Stimulated activated naive CD8-positive, alpha-beta T cell treated with anti-CD3 and anti-CD28 coated beads, Interleukin-15, Interleukin-2, amounts not matched to agents 100 ng/mL and 50 ng/mL, for 24 hours (primary cell): ENCODE results near the gene GRIA3.

ENCODE experiments used
- H3K27ac Mint-ChIP-seq: one replicate; pipeline ENCODE4 v1.8.0; 2021; ENCODE audit warnings: mild to moderate bottlenecking, mixed read lengths
- H3K27me3 Mint-ChIP-seq: one replicate; pipeline ENCODE4 v1.8.0; 2021; ENCODE audit warnings: mixed read lengths
- H3K36me3 Mint-ChIP-seq: one replicate; pipeline ENCODE4 v1.8.0; 2021; ENCODE audit warnings: low read depth, mixed read lengths
- H3K4me1 Mint-ChIP-seq: one replicate; pipeline ENCODE4 v1.8.0; 2021; ENCODE audit warnings: low read depth, mixed read lengths
- H3K4me3 Mint-ChIP-seq: one replicate; pipeline ENCODE4 v1.8.0; 2021; ENCODE audit warnings: mild to moderate bottlenecking, mixed read lengths
- H3K9me3 Mint-ChIP-seq: one replicate; pipeline ENCODE4 v1.8.0; 2021; ENCODE audit warnings: mixed read lengths

The GRIA3 gene

DNA sequence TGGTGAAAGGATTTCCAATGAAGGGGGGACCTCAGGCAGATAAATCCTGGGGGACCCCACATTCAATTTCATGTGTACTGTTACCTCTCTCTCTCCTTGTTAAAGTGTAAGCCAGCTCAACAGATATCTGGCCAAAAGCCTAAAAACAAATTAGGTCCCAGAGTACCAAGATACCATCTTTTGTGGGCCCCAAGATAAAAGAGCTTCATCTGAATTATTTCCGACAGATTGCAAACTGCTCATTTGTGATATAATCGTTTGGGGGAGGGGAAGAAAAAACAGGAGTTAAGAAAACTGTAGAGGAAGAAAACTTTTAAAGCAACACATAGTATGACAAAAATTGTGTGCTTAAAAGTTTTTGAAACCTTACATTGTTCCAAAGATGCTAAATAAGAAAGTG, 33.6 kb downstream of the GRIA3 start:
- Mint-ChIP-seq H3K36me3 (no peaks in the 10 kb centered on the region), H3K4me1 (no peaks in the 10 kb centered on the region), H3K27ac (no peak overlapping the region), H3K4me3 (no peak overlapping the region), H3K9me3 (no peaks in the 10 kb centered on the region), H3K27me3 (no peaks in the 10 kb centered on the region)

GRCh38 chrX:123219916-123220315, 35.8 kb downstream of the GRIA3 start:
- H3K9me3 Mint-ChIP-seq, result no peaks in the 10 kb centered on the region
- no peaks in the 10 kb centered on the region for H3K4me1 Mint-ChIP-seq
- H3K36me3 Mint-ChIP-seq, result no peaks in the 10 kb centered on the region
- no peak overlapping the region for H3K27ac Mint-ChIP-seq
- no peak overlapping the region for H3K4me3 Mint-ChIP-seq
- no peaks in the 10 kb centered on the region for H3K27me3 Mint-ChIP-seq

- H3K4me1 Mint-ChIP-seq, result no peaks in the 10 kb centered on the region
- no peaks in the 10 kb centered on the region for H3K36me3 Mint-ChIP-seq
- no peaks in the 10 kb centered on the region for H3K9me3 Mint-ChIP-seq
- no peak overlapping the region for H3K4me3 Mint-ChIP-seq
- no peak overlapping the region for H3K27ac Mint-ChIP-seq
- H3K27me3 Mint-ChIP-seq, result no peaks in the 10 kb centered on the region
These were observed 38.8 kb downstream of the GRIA3 start for GRCh38 chrX:123222920-123223319.

GRCh38 chrX:123223409-123223808, 39.3 kb downstream of the GRIA3 start:
- no peaks in the 10 kb centered on the region for H3K27me3 Mint-ChIP-seq
- no peak overlapping the region for H3K27ac Mint-ChIP-seq
- H3K4me1 Mint-ChIP-seq, result no peaks in the 10 kb centered on the region
- H3K4me3 Mint-ChIP-seq, result no peak overlapping the region
- H3K9me3 Mint-ChIP-seq, result no peaks in the 10 kb centered on the region
- no peaks in the 10 kb centered on the region for H3K36me3 Mint-ChIP-seq

- no peaks in the 10 kb centered on the region for H3K27me3 Mint-ChIP-seq
- no peaks in the 10 kb centered on the region for H3K36me3 Mint-ChIP-seq
- no peak overlapping the region for H3K4me3 Mint-ChIP-seq
- no peaks in the 10 kb centered on the region for H3K4me1 Mint-ChIP-seq
- no peaks in the 10 kb centered on the region for H3K9me3 Mint-ChIP-seq
- H3K27ac Mint-ChIP-seq, result no peak overlapping the region
These were observed 39.8 kb downstream of the GRIA3 start for GRCh38 chrX:123223859-123224258.

DNA sequence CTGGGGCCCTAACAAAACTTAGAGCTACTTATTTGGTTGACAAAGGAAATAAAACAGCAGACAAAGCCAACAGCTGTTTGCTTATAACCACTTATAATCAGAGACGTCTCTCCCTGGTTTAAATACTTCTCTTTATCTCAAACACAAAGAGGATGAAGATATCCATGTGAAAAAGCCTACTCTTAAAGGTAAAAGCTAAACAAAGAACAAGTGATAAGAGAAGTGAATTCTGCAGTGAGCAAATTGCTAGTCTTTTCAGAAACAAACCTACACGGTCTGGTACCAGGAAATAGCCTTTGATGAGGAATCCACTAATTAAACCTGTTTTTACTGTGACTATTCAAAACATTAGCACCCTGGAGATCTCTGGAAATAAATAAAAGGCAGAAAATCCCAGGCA, 46.7 kb downstream of the GRIA3 start:
- H3K27ac Mint-ChIP-seq, result no peak overlapping the region
- H3K4me1 Mint-ChIP-seq, result no peaks in the 10 kb centered on the region
- no peaks in the 10 kb centered on the region for H3K27me3 Mint-ChIP-seq
- no peak overlapping the region for H3K4me3 Mint-ChIP-seq
- no peaks in the 10 kb centered on the region for H3K36me3 Mint-ChIP-seq
- no peaks in the 10 kb centered on the region for H3K9me3 Mint-ChIP-seq

DNA sequence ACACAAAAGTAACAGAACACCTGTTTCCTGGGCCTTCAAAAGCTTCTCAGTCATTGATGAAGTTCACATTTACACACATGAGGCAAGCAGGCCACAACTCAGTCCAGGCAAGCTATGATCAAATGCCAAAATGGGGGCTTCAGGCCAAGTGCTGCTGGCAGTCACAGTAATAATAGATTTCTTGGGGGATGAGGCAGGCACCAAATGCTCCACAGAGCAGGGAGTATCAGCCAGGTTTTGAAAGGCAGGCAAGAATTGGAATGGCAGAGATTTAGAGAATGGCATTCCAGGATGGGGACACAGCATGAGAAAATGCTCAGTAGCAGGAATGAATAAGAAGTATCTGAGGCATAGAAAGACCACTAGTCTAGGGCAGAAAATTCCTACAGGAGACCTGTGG, 52.8 kb downstream of the GRIA3 start:
- H3K36me3 Mint-ChIP-seq, result no peaks in the 10 kb centered on the region
- no peaks in the 10 kb centered on the region for H3K4me1 Mint-ChIP-seq
- H3K9me3 Mint-ChIP-seq, result no peaks in the 10 kb centered on the region
- H3K27ac Mint-ChIP-seq, result no peak overlapping the region
- H3K4me3 Mint-ChIP-seq, result no peak overlapping the region
- no peaks in the 10 kb centered on the region for H3K27me3 Mint-ChIP-seq

- Mint-ChIP-seq H3K4me1 (no peaks in the 10 kb centered on the region), H3K27ac (no peak overlapping the region), H3K27me3 (no peaks in the 10 kb centered on the region), H3K36me3 (no peaks in the 10 kb centered on the region), H3K9me3 (no peaks in the 10 kb centered on the region), H3K4me3 (no peak overlapping the region)
These were observed 53.2 kb downstream of the GRIA3 start for GRCh38 chrX:123237271-123237670.

- Mint-ChIP-seq H3K36me3 (no peaks in the 10 kb centered on the region), H3K4me3 (no peak overlapping the region), H3K4me1 (no peaks in the 10 kb centered on the region), H3K27ac (no peak overlapping the region), H3K9me3 (no peaks in the 10 kb centered on the region), H3K27me3 (no peaks in the 10 kb centered on the region)
These were observed 70.4 kb downstream of the GRIA3 start for GRCh38 chrX:123254457-123254856.

DNA sequence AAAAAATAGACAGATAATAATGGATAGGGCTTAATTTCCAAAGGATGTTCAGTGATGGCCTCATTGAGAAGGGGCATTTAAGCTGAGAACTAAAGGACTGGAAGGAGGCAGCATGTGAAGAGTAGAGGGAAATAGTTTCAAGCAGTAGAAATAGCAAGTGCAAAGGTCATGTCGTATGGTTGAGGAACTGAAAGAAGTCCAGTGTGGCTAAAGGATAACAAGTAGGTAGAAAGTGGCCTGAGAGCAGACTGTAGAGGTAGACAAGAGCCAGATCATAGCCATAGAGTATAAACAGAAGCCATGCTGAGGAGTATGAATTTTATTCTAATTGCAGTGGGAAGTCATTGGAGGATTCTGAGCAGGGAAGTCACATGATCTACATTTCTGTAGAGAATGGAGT, 72.3 kb downstream of the GRIA3 start:
- Mint-ChIP-seq H3K36me3 (no peaks in the 10 kb centered on the region), H3K9me3 (no peaks in the 10 kb centered on the region), H3K27me3 (no peaks in the 10 kb centered on the region), H3K4me1 (no peaks in the 10 kb centered on the region), H3K27ac (no peak overlapping the region), H3K4me3 (no peak overlapping the region)

GRCh38 chrX:123260920-123261418, 76.9 kb downstream of the GRIA3 start:
- H3K4me3 Mint-ChIP-seq, result no peak overlapping the region

DNA sequence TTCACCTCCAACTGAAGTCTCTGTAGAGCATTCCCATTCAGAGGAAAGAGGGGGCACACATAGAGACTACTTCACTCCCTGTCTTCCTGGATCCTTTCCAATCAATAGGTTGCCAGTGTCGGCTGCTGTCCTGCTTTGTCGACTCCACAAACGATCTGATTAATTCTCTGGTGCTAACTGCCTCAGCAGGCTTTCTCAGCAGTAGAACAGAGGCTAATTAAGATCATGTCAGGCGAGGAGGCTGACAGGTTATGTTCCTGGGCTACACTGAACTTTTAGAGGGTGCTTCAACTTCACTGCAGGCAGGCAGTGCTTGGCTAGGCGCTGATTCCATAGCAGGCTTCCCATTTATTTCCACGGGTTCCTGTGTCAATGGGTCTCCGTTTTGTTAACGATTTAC, 79.2 kb downstream of the GRIA3 start:
- Mint-ChIP-seq H3K27me3 (no peaks in the 10 kb centered on the region), H3K4me1 (no peaks in the 10 kb centered on the region), H3K36me3 (no peaks in the 10 kb centered on the region), H3K27ac (no peak overlapping the region), H3K4me3 (no peak overlapping the region), H3K9me3 (no peaks in the 10 kb centered on the region)

More at GRCh38 chrX:123260920-123261418, 76.9 kb downstream of the GRIA3 start:
- H3K4me1 Mint-ChIP-seq, result no peaks in the 10 kb centered on the region
- H3K9me3 Mint-ChIP-seq, result no peaks in the 10 kb centered on the region
- H3K27me3 Mint-ChIP-seq, result no peaks in the 10 kb centered on the region
- H3K36me3 Mint-ChIP-seq, result no peaks in the 10 kb centered on the region
- H3K27ac Mint-ChIP-seq, result no peak overlapping the region

GRCh38 chrX:123263747-123264146, 79.7 kb downstream of the GRIA3 start:
- H3K36me3 Mint-ChIP-seq, result no peaks in the 10 kb centered on the region
- H3K27me3 Mint-ChIP-seq, result no peaks in the 10 kb centered on the region
- no peaks in the 10 kb centered on the region for H3K9me3 Mint-ChIP-seq
- H3K4me3 Mint-ChIP-seq, result no peak overlapping the region
- no peaks in the 10 kb centered on the region for H3K4me1 Mint-ChIP-seq
- no peak overlapping the region for H3K27ac Mint-ChIP-seq

DNA sequence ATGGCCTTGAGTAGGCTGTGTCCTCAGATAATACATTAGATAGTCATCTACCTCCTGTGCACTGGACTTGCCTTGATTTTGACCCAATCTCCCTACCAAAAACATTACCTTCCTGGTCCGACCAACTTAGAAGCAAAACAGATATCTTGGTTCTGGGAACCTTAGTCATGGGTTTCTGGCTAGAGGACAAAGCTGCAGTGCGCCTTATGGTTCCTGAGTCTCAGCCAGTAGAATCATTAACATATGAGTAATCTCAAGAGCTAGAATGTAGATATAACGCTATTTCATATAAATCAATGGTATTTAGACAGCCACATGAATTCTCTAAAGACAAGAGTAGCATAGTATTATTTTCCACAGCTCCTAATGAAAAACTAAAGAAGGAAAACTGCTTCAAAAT, 83.1 kb downstream of the GRIA3 start:
- H3K27me3 Mint-ChIP-seq, result no peaks in the 10 kb centered on the region
- H3K4me3 Mint-ChIP-seq, result no peak overlapping the region
- H3K4me1 Mint-ChIP-seq, result no peaks in the 10 kb centered on the region
- H3K9me3 Mint-ChIP-seq, result no peaks in the 10 kb centered on the region
- no peak overlapping the region for H3K27ac Mint-ChIP-seq
- H3K36me3 Mint-ChIP-seq, result no peaks in the 10 kb centered on the region

GRCh38 chrX:123271902-123272301, 87.8 kb downstream of the GRIA3 start:
- Mint-ChIP-seq H3K27me3 (no peaks in the 10 kb centered on the region), H3K4me3 (no peak overlapping the region), H3K4me1 (no peaks in the 10 kb centered on the region), H3K36me3 (no peaks in the 10 kb centered on the region), H3K9me3 (no peaks in the 10 kb centered on the region), H3K27ac (no peak overlapping the region)

DNA sequence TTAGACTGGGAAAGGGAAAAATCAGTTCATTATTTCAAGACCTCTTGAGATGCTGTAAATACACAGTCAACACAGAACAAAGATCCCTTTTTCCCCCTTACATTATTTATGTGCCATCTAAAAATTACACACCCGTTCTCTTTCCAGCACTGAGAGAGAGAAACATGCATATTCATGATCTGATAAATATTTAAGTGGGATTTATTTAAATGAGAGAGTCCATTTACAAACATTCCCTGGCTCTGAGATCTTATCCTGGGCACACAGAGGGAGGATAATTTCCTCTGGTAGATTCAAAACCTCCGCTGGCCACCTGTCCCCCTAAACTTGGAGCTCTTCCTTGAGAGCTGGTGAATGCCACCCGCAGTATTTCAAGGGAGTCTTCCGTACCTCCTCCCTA, 88.6 kb downstream of the GRIA3 start:
- no peaks in the 10 kb centered on the region for H3K36me3 Mint-ChIP-seq
- H3K4me3 Mint-ChIP-seq, result no peak overlapping the region
- no peak overlapping the region for H3K27ac Mint-ChIP-seq
- H3K27me3 Mint-ChIP-seq, result no peaks in the 10 kb centered on the region
- no peaks in the 10 kb centered on the region for H3K9me3 Mint-ChIP-seq
- no peaks in the 10 kb centered on the region for H3K4me1 Mint-ChIP-seq
